Inflammatory macrophage (primary cell): ENCODE results near the gene CARMIL1.

Experiments
- DNase-seq, 2 donors: peaks; one replicate each; pipeline ENCODE4 v3.0.0-alpha.2; 2020 to 2022

CARMIL1 gene

GRCh38 chr6:25448965-25449538 lies 169.9 kb downstream of the CARMIL1 start:
- DNase-seq, result peak; percentile 19 to 60

DNA sequence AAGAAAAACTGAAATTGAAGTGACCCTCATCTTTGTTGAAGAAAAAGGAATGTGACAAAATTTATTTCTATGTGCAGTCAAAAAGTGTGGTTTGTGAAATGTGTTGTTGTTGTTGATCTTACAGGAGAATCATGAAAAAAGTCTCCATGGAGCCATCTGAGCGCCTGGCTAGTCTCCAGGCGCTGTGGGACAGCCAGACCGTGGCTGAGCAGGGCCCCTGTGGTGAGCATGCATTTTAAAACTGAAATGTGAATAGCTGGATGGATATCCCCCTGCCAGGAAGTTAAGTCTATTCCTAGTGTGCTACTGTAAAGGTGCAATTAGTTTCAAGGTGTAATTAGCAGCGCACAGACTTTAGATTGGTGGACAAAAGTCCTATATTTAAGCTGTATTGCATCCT lies 170.6 kb downstream of the CARMIL1 start:
- DNase-seq, result no peak

DNA sequence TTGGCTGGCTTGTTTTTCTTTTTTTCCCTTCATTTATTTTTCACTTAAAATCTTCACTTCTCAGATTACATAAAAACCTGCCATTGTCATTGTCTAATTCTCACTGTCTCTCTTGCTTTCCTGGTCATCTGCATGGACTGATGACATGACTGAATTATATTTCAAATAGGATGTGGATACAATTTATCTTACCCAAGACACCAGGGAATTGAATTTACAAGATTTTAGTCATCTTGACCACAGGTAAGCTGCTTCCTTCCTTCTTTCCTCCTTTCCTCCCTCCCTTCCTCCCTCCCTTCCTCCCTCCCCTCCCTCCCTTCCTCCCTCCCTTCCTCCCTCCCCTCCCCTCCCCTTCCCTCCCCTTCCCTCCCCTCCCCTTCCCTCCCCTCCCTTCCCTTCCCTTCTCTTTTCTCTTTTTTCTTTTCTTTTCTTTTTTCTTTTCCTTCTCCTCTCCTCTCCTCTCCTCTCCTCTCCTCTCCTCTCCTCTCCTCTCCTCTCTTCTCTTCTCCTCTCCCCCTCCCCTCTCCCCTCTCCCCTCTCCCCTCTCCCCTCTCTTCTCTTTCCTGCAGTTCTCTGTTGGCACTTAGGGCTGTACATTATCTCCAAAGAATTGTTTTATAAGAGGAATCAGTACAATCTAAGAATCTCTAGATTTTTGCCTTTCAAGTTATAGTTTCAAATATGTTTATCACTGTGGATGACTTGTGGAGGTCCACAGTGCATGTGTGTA lies 171.5 kb downstream of the CARMIL1 start:
- DNase-seq, result no peak

DNA sequence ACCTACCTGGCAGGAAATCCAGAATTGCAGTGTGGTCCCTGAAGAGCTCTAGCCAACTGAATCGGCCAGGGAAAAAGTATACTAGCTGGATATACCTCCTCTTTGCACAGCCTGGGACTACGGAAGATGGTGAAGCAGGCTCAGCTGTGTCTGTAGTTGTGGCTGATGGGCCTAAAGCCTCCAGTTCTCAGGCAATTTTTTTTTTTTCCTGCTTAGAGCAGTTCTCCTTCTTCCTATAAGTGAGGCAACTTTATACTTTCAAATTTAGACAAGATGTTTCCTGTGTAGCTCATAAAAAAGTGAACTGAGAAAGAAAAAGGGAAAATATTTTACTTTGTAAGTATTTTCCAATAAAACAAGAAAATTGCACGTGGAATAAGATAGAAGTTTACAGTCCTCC lies 172.9 kb downstream of the CARMIL1 start:
- peak; percentile 66 to 74 for DNase-seq

DNA sequence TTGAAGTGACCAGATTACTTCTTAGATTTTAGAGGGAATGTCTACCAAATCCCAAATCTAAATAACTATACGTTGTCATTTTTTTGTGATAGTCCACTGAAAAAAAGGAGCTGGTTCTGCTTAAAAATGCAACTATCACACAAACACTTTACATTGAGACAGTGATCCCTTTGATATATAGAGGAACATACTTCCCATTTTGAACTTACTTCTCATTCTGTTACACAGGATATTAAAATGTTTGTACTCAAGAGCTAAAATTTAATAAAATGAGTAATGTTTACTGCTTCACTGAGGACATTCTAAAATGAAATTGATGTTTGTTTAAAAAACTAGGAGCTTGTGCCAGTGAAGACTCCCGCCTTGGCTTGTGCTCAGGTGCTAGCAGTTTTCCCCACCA lies 174.1 kb downstream of the CARMIL1 start:
- DNase-seq, result peak in 1 of 2 donors; percentile 54

- peak in 1 of 2 donors; percentile 28 for DNase-seq
Observed at GRCh38 chr6:25454136-25454535, 175.0 kb downstream of the CARMIL1 start.

GRCh38 chr6:25456249-25457040 lies 177.3 kb downstream of the CARMIL1 start:
- DNase-seq, result no peak

DNA sequence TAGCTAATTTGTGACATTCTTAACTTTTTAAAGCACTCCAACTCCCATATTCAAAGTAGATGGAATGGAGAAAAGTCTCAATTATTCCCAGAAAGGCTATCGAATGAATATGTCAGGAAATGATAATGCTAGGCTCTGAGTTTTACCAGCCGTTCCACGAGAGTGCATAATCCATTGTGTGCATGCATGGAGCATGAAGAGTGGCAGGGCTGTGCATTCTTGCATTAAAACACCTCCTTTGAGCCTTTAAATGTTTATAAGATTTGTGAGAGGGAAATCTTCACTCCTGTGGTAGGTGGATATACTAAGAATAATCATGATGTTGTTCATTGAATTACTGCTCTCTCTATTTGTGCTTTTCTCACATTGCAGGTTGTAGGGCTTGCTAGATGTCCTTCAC lies 178.3 kb downstream of the CARMIL1 start:
- no peak for DNase-seq

DNA sequence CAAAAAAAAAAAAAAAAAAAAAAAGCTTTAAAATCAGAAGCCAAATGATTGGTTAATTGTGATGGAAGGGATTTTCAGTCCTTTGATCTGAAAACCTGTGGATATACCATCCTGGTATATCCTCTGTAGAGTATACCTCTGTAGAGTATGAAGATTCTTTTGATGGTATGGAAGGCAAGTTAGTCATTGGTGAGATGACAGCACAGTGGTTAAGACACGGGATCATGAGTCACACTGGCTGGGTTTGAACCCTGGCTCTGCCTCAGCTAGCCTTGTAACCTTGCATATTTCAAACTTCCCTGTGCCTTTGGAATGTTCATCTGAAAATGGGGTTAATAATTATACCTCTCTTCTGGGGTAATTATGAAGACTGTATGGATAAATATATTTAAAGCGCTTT lies 179.3 kb downstream of the CARMIL1 start:
- peak; percentile 62 to 87 for DNase-seq

DNA sequence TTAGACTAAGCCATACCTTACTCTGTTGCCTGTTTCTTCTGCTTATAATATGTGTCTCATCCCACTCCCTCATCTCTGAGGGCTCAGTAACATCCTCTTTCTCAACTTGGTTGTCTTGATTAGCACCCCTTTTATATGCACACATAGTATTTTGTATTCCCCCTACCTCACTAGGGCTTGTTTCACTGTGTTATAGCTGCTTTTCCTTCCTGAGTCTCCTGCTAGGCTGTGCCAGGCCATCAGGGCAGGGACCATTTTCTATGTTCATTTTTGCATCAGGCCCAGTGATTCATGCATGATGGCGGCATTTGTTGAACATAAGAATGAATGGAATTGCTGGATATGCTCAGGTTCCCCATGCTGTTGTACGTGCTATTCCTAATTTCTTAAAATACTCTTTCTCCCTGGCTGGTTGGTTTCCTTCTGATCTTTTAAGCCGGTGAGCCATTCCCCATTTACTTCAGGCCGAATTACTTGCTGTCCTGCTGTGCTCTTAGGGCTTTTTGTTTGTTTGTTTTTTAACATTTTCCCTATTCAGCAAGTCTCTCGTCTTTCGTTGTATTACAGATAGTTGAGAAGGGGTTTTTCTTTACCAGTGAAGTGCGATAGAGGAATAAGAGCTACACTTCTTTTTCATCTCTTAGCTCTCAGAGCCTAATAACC lies 183.2 kb downstream of the CARMIL1 start:
- no peak for DNase-seq

DNA sequence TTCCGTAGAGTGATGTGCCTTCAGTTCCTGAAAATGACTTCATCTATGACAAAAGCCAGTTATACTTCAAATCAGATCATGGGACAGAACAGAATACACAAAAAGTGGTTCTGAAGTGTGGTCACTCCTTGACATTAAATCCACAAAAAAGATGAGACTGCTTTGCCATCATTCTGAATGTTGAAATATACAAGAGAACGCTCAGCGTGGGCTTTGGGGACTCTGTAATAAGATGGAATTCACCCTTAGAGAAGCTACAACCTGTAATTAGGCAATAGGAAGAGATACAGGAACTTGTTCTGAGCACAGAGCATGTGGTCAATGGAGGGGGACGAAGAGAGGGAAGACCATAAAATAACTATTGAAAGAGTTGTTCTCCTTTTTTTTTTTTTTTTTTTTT lies 184.3 kb downstream of the CARMIL1 start:
- DNase-seq, result peak; percentile 78 to 79

DNA sequence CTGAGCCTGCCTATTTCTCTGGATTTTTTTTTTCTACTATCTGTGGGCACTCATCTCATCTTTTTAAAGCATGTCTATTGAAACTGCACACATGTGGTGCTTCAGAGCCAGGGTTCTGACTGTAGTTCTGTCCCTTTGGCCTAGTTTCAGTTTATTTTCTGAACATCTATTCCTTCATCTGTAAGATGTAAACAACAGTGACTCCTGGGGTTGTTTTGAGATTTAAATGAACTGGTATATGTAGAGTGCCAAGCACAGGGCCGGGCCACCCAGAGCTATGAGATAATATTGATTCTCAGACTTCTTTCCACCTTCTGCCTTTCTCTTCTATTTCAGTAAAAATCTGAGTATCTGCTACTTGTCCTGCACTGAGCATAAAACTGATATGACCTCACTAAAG lies 185.1 kb downstream of the CARMIL1 start:
- no peak for DNase-seq

DNA sequence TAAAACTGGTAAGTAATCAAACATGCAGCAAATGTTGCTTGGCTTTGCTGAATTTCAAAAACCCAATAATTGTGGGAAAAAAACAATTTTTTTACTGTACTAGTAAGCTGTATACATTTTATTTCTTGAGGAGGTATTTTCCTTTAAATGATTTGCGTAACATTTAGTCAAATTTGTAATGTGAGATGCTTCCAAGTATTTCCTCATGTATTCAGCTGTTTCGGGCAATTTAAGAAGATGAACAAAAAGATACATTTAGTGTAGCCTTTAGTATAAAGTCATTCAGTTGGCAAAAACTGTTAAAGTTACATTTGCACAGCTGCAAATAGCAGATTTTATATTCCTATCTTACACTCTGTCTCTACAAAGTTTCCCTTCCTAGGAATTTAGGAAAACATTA lies 186.8 kb downstream of the CARMIL1 start:
- peak in 1 of 2 donors; percentile 41 for DNase-seq

- no peak for DNase-seq
Observed at GRCh38 chr6:25468881-25469280, 189.7 kb downstream of the CARMIL1 start.

- no peak for DNase-seq
Observed at GRCh38 chr6:25469797-25470388, 190.7 kb downstream of the CARMIL1 start.

DNA sequence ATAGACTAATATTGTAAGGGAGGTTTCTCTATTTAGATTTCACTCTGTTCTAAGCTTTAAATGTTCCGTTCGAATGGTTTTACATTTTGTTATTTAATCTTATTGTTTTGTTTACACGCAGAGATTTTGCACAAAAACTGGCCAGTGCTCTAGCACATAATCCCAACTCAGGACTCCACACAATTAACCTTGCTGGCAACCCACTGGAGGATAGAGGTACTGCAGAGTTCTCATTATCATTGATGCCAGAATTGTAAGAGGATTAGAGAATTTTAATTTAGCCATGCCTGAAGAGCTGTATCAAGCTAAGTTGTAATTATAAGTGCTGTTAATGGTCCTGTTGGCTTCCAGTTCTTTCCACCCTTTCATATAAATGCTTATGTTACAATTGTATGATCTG lies 193.1 kb downstream of the CARMIL1 start:
- DNase-seq, result no peak

DNA sequence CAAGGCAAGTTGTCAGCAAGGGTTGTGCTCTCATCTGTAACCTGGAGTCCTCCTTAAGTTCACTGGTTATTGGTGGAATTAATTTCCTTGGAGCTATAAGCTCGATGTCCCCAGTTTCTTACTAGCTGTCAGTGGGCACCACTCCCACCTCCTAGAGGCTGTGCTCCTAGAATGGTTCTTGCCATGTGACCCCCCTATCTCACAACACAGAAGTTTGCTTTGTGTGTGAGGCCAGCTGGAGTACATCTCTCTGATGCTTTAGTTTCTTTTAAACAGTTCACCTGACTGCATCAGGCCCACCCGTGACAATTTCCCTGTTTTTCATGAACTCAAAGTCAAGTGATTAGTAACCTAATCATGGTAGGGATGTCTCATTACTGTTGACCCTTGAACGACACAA lies 193.7 kb downstream of the CARMIL1 start:
- DNase-seq, result no peak

GRCh38 chr6:25473447-25473846 lies 194.3 kb downstream of the CARMIL1 start:
- no peak for DNase-seq

DNA sequence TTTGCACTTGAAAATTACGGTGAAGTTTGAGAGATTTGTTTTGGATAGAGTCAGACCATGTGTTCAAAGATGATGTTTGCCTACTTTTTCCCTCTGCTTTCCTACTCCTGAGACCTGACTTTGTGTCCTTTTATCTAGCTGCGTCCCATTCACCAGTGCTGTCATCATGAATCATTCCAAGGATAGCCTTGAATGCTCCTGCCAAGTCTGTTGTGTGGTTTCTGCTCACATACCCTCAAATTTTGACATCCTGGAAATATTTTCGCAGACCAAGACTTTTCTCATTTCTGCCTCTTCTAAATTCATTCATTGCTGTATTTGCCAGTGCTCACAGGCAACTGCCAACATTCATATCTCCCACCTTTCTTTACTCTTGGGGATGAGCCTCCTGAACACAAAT lies 197.0 kb downstream of the CARMIL1 start:
- DNase-seq, result no peak

GRCh38 chr6:25477006-25477590 lies 197.9 kb downstream of the CARMIL1 start:
- DNase-seq, result no peak

- no peak for DNase-seq
Observed at GRCh38 chr6:25478973-25479372, 199.8 kb downstream of the CARMIL1 start.

DNA sequence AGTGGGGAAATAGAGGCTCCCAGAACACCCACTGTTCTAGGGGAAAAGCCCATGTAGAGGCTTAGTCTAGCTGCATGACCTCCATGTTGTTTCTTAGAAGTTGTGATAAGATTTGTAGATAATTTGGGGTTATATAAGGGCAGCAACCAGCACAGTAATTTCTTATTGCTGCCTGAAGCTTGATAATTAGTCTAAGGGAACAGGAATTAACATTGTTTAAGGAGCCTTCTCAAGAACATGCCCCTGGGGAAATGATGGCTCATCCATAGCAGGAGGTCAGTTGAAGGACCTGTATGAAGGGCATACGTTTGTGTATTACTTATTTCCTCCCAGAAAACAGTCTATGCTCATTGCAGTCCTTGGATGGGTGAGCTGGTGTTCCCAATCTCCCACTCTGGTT lies 202.1 kb downstream of the CARMIL1 start:
- DNase-seq, result no peak
